Measurements from ENCODE around the gene ZNF384.

Gene ZNF384

GRCh38 chr12:6632026-6632983 is 56.9 kb downstream of the ZNF384 start:
- peaks cover 5% of the 10 kb centered on the region for H3K4me1 ChIP-seq (ENCODE audit: control insufficient read depth, insufficient read depth, low read length)
- H3K9ac ChIP-seq (ENCODE audit: low read depth, low read length), result no peak overlapping the region
- peaks cover 4% of the 10 kb centered on the region for H3K27me3 ChIP-seq (ENCODE audit: control insufficient read depth, insufficient read depth, low read length)
- H3K36me3 ChIP-seq (ENCODE audit: control insufficient read depth, insufficient read depth, low read length), result no peaks in the 10 kb centered on the region
- H3K9me3 ChIP-seq (ENCODE audit: control insufficient read depth, insufficient read depth, low read length), result no peaks in the 10 kb centered on the region
- no peak overlapping the region for H3K4me3 ChIP-seq (ENCODE audit: low read depth, low read length)

DNA sequence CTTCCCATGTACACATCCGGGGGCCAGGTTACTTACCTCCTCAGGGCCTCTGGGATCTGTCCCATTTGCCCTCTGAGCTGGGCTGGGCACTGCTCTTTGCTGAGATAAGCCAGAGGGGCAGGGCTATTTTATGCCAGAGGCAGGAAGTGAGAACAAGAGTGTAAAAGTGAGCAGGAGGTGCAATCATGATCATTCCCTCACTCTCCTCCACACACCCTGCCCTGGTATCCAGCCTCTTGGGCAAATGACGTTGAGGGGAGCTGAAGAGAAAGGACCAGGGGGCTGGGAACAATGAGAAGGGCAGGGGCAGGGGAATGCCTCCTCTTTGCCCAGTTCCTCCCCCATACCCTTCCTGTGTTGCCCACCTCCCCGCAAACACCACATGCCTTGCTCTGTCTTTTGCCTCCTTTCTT is 57.6 kb downstream of the ZNF384 start:
- Histone ChIP-seq H3K9ac (ENCODE audit: low read depth, low read length) (no peak overlapping the region), H3K4me1 (ENCODE audit: control insufficient read depth, insufficient read depth, low read length) (peaks cover 5% of the 10 kb centered on the region), H3K36me3 (ENCODE audit: control insufficient read depth, insufficient read depth, low read length) (no peaks in the 10 kb centered on the region), H3K9me3 (ENCODE audit: control insufficient read depth, insufficient read depth, low read length) (no peaks in the 10 kb centered on the region), H3K27me3 (ENCODE audit: control insufficient read depth, insufficient read depth, low read length) (peaks cover 4% of the 10 kb centered on the region), H3K4me3 (ENCODE audit: low read depth, low read length) (no peak overlapping the region)

DNA sequence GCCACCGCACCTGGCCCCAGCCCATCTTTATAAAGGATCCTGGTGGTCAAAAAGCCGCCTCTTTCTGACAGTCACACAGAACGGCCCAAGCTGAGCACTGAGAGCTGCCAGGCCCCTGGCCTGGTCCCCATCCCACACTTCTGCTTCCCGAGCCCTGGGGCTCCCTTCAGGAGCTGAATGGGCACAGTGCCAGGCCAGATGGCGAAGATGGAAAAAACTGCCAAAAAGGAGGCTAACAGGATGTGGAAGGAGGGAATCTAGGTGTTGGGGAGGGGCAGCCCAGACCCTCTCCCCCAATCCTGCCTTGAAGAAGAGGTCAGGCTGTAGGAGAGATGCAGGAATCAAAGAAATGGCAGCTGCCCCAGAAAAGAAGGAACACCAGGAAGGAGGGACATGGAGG is 58.4 kb downstream of the ZNF384 start:
- H3K36me3 ChIP-seq (ENCODE audit: control insufficient read depth, insufficient read depth, low read length), result no peaks in the 10 kb centered on the region
- H3K9ac ChIP-seq (ENCODE audit: low read depth, low read length), result no peak overlapping the region
- peaks cover 4% of the 10 kb centered on the region for H3K4me1 ChIP-seq (ENCODE audit: control insufficient read depth, insufficient read depth, low read length)
- H3K4me3 ChIP-seq (ENCODE audit: low read depth, low read length), result no peak overlapping the region
- H3K27me3 ChIP-seq (ENCODE audit: control insufficient read depth, insufficient read depth, low read length), result peaks cover 2% of the 10 kb centered on the region
- H3K9me3 ChIP-seq (ENCODE audit: control insufficient read depth, insufficient read depth, low read length), result no peaks in the 10 kb centered on the region

DNA sequence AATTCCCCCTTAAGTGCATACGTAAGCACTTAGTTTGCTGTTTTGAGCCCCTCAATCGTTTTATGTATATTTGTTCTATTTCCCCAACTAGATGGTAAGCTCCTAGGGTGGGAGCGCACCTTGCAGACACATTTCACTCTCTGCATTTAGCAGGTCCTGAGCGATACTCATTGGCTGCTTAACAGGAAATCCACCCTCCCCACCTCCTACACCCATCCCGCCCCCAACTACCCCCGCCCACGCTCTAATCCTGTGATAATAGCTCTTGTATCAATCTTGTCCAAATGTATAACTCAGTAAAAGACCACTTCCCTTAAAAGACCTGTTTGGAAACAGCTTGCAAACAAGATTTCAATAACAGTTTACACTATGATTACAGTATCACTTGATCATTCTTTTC is 61.6 kb downstream of the ZNF384 start:
- no peaks in the 10 kb centered on the region for H3K27me3 ChIP-seq (ENCODE audit: control insufficient read depth, insufficient read depth, low read length)
- H3K4me3 ChIP-seq (ENCODE audit: low read depth, low read length), result no peak overlapping the region
- no peaks in the 10 kb centered on the region for H3K36me3 ChIP-seq (ENCODE audit: control insufficient read depth, insufficient read depth, low read length)
- no peaks in the 10 kb centered on the region for H3K9me3 ChIP-seq (ENCODE audit: control insufficient read depth, insufficient read depth, low read length)
- no peak overlapping the region for H3K9ac ChIP-seq (ENCODE audit: low read depth, low read length)
- H3K4me1 ChIP-seq (ENCODE audit: control insufficient read depth, insufficient read depth, low read length), result no peaks in the 10 kb centered on the region

- Histone ChIP-seq H3K9ac (ENCODE audit: low read depth, low read length) (no peak overlapping the region), H3K4me3 (ENCODE audit: low read depth, low read length) (no peak overlapping the region), H3K9me3 (ENCODE audit: control insufficient read depth, insufficient read depth, low read length) (no peaks in the 10 kb centered on the region), H3K4me1 (ENCODE audit: control insufficient read depth, insufficient read depth, low read length) (no peaks in the 10 kb centered on the region), H3K27me3 (ENCODE audit: control insufficient read depth, insufficient read depth, low read length) (no peaks in the 10 kb centered on the region), H3K36me3 (ENCODE audit: control insufficient read depth, insufficient read depth, low read length) (no peaks in the 10 kb centered on the region)
These were observed 62.4 kb downstream of the ZNF384 start for GRCh38 chr12:6626654-6627283.

DNA sequence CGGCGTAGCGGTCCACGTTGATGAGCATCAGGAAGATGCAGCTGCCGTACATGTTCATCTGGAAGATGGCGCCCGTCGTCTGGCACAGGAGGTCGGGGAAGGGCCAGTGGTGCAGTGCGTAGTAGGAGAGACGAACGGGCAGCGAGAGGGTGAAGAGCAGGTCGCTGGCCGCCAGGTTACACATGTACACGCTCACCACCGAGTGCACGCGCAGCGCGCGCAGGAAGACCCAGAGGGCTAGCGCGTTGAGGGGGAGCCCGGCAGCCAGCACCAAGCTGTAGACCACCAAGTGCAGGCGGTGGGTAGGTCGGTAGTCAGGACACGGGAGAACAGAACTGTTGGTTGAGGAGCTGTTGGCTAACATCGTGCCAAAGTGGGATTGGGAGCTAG is 68.3 kb downstream of the ZNF384 start:
- Histone ChIP-seq H3K4me1 (ENCODE audit: control insufficient read depth, insufficient read depth, low read length) (no peaks in the 10 kb centered on the region), H3K9ac (ENCODE audit: low read depth, low read length) (no peak overlapping the region), H3K9me3 (ENCODE audit: control insufficient read depth, insufficient read depth, low read length) (no peaks in the 10 kb centered on the region), H3K4me3 (ENCODE audit: low read depth, low read length) (peak overlapping the region; percentile 33), H3K27me3 (ENCODE audit: control insufficient read depth, insufficient read depth, low read length) (peaks cover 24% of the 10 kb centered on the region), H3K36me3 (ENCODE audit: control insufficient read depth, insufficient read depth, low read length) (peaks cover 3% of the 10 kb centered on the region)

- Histone ChIP-seq H3K36me3 (ENCODE audit: control insufficient read depth, insufficient read depth, low read length) (peaks cover 3% of the 10 kb centered on the region), H3K9ac (ENCODE audit: low read depth, low read length) (peak overlapping the region; percentile 9), H3K4me3 (ENCODE audit: low read depth, low read length) (peak overlapping the region; percentile 33), H3K9me3 (ENCODE audit: control insufficient read depth, insufficient read depth, low read length) (no peaks in the 10 kb centered on the region), H3K27me3 (ENCODE audit: control insufficient read depth, insufficient read depth, low read length) (peaks cover 24% of the 10 kb centered on the region), H3K4me1 (ENCODE audit: control insufficient read depth, insufficient read depth, low read length) (no peaks in the 10 kb centered on the region)
These were observed 68.9 kb downstream of the ZNF384 start for GRCh38 chr12:6620137-6620884.

- H3K9ac ChIP-seq (ENCODE audit: low read depth, low read length), result no peak overlapping the region
These were observed 70.5 kb downstream of the ZNF384 start for GRCh38 chr12:6618483-6619225.

More at GRCh38 chr12:6618483-6619225, 70.5 kb downstream of the ZNF384 start:
- Histone ChIP-seq H3K4me1 (ENCODE audit: control insufficient read depth, insufficient read depth, low read length) (peaks cover 5% of the 10 kb centered on the region), H3K36me3 (ENCODE audit: control insufficient read depth, insufficient read depth, low read length) (peaks cover 3% of the 10 kb centered on the region), H3K27me3 (ENCODE audit: control insufficient read depth, insufficient read depth, low read length) (peaks cover 24% of the 10 kb centered on the region), H3K9me3 (ENCODE audit: control insufficient read depth, insufficient read depth, low read length) (no peaks in the 10 kb centered on the region), H3K4me3 (ENCODE audit: low read depth, low read length) (no peak overlapping the region)
